Measurements from ENCODE around the gene CD2BP2. TPM values are rescaled to one million over a fixed set of nuclear protein-coding genes. Genes with fewer than 3 reads are reported as not detected.
A peak's percentile ranks its signal among the peaks of the same experiment; 100 is the strongest.

CD2BP2 gene
- total and polyA plus RNA-seq, 2 of the 13 experiments (the other 11 are each of a cell fraction or from before 2014, with no cell fraction given): 24.9 to 54.6 TPM

DNA sequence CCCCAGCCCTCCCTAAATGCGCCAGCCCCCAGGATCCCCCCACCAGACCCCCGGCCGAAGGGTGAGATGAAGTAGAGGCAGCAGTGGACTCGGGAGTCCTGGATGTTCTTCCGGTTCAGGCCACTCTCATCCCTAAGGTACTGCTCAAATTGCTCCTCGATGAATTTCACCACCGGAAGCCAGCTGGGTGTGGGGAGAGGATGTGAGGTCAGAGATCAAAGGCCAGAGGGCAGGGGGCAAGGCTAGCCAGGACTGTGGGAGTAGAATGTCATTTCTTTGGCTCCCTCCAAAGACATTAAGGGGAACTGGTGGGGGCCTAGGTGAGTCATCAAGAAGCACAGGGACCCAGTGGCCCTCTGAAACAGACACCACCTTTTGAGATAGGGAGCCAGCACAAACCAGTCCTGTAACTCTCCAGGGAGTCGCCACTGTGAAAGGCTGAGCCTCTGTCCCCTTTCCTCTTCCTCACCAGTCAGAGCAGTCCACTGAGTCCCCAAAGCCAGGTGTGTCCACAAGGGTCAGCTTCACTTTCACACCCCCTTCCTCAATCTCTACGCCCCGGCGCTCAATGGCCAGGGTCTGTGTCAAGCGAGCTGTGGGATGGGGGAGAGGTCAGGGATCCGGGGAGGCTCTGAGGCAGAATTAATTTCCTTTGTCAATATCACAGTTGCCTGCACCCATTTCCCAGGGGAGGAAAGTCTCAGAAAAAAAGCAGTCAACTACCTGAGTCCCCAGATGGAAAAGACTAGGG lies 26.4 kb upstream of the CD2BP2 start (continued):
- TF ChIP-seq ARID4A (CRISPR knock-in tag; IDR thresholded peaks at IDR 0.05; ENCODE audit: borderline replicate concordance) (peak; percentile 29; the same call in 1 of the 2 replicates), PRMT3 (CRISPR knock-in tag; IDR thresholded peaks at IDR 0.05; ENCODE audit: borderline replicate concordance, low read depth) (no peak), ZC3H13 (CRISPR knock-in tag; IDR thresholded peaks at IDR 0.05) (no peak), ZNF629 (CRISPR knock-in tag; conservative IDR thresholded peaks at IDR 0.05) (peak; percentile 51; the same call in 1 of the 2 replicates), ZNF678 (CRISPR knock-in tag; IDR thresholded peaks at IDR 0.05) (no peak), ETV5 (CRISPR knock-in tag; IDR thresholded peaks at IDR 0.05; ENCODE audit: borderline replicate concordance) (peak; percentile 80), HDAC1 (CRISPR knock-in tag; IDR thresholded peaks at IDR 0.05) (peak; percentile 23; the same call in 1 of the 2 replicates), SNAPC2 (CRISPR knock-in tag; IDR thresholded peaks at IDR 0.05) (no peak), ZNF3 (CRISPR knock-in tag; IDR thresholded peaks at IDR 0.05) (peak; percentile 80; the same call in 1 of the 2 replicates)
- TF ChIP-seq, protein P1, sequence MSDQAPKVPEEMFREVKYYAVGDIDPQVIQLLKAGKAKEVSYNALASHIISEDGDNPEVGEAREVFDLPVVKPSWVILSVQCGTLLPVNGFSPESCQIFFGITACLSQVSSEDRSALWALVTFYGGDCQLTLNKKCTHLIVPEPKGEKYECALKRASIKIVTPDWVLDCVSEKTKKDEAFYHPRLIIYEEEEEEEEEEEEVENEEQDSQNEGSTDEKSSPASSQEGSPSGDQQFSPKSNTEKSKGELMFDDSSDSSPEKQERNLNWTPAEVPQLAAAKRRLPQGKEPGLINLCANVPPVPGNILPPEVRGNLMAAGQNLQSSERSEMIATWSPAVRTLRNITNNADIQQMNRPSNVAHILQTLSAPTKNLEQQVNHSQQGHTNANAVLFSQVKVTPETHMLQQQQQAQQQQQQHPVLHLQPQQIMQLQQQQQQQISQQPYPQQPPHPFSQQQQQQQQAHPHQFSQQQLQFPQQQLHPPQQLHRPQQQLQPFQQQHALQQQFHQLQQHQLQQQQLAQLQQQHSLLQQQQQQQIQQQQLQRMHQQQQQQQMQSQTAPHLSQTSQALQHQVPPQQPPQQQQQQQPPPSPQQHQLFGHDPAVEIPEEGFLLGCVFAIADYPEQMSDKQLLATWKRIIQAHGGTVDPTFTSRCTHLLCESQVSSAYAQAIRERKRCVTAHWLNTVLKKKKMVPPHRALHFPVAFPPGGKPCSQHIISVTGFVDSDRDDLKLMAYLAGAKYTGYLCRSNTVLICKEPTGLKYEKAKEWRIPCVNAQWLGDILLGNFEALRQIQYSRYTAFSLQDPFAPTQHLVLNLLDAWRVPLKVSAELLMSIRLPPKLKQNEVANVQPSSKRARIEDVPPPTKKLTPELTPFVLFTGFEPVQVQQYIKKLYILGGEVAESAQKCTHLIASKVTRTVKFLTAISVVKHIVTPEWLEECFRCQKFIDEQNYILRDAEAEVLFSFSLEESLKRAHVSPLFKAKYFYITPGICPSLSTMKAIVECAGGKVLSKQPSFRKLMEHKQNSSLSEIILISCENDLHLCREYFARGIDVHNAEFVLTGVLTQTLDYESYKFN (CRISPR knock-in tag; conservative IDR thresholded peaks at IDR 0.05): peak; percentile 51
- TF ChIP-seq, protein P2, sequence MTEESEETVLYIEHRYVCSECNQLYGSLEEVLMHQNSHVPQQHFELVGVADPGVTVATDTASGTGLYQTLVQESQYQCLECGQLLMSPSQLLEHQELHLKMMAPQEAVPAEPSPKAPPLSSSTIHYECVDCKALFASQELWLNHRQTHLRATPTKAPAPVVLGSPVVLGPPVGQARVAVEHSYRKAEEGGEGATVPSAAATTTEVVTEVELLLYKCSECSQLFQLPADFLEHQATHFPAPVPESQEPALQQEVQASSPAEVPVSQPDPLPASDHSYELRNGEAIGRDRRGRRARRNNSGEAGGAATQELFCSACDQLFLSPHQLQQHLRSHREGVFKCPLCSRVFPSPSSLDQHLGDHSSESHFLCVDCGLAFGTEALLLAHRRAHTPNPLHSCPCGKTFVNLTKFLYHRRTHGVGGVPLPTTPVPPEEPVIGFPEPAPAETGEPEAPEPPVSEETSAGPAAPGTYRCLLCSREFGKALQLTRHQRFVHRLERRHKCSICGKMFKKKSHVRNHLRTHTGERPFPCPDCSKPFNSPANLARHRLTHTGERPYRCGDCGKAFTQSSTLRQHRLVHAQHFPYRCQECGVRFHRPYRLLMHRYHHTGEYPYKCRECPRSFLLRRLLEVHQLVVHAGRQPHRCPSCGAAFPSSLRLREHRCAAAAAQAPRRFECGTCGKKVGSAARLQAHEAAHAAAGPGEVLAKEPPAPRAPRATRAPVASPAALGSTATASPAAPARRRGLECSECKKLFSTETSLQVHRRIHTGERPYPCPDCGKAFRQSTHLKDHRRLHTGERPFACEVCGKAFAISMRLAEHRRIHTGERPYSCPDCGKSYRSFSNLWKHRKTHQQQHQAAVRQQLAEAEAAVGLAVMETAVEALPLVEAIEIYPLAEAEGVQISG (CRISPR knock-in tag; IDR thresholded peaks at IDR 0.05): peak; percentile 86; the same call in 1 of the 2 replicates
- TF ChIP-seq, protein P3, sequence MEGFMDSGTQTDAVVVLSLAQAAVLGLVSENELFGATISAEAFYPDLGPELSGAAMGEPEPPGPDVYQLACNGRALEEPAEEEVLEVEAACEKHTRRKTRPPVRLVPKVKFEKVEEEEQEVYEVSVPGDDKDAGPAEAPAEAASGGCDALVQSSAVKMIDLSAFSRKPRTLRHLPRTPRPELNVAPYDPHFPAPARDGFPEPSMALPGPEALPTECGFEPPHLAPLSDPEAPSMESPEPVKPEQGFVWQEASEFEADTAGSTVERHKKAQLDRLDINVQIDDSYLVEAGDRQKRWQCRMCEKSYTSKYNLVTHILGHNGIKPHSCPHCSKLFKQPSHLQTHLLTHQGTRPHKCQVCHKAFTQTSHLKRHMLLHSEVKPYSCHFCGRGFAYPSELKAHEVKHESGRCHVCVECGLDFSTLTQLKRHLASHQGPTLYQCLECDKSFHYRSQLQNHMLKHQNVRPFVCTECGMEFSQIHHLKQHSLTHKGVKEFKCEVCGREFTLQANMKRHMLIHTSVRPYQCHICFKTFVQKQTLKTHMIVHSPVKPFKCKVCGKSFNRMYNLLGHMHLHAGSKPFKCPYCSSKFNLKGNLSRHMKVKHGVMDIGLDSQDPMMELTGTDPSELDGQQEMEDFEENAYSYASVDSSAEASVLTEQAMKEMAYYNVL (CRISPR knock-in tag; IDR thresholded peaks at IDR 0.05; ENCODE audit: borderline replicate concordance): no peak
- TF ChIP-seq, protein P4, sequence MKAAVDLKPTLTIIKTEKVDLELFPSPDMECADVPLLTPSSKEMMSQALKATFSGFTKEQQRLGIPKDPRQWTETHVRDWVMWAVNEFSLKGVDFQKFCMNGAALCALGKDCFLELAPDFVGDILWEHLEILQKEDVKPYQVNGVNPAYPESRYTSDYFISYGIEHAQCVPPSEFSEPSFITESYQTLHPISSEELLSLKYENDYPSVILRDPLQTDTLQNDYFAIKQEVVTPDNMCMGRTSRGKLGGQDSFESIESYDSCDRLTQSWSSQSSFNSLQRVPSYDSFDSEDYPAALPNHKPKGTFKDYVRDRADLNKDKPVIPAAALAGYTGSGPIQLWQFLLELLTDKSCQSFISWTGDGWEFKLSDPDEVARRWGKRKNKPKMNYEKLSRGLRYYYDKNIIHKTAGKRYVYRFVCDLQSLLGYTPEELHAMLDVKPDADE (CRISPR knock-in tag; IDR thresholded peaks at IDR 0.05): no peak
